GM06990 (cell line): Measurements from ENCODE around the gene SLX4IP.

Experiments
- DNase-seq: peaks from one replicate; pipeline ENCODE4 v3.0.0-alpha.2; 2011; ENCODE audit not compliant: insufficient read length; ENCODE audit errors: extremely low read depth
- H3K27me3 ChIP-seq: replicated peaks from 2 replicates; pipeline ENCODE4 v1.6.0; 2011; ENCODE audit warnings: low read length; ENCODE audit not compliant: control insufficient read depth, insufficient read depth
- H3K36me3 ChIP-seq: 2 replicates; pipeline ENCODE4 v1.5.1; 2011; ENCODE audit warnings: low read length; ENCODE audit not compliant: control insufficient read depth, insufficient read depth
- H3K4me3 ChIP-seq: replicated peaks from 2 replicates; pipeline ENCODE4 v1.5.1; 2011; ENCODE audit warnings: low read depth, mild to moderate bottlenecking, control low read depth, low read length
- CTCF ChIP-seq: IDR thresholded peaks from 2 replicates; pipeline ENCODE4 v1.5.1; 2011; ENCODE audit warnings: low read length, control low read depth, mild to moderate bottlenecking, inconsistent platforms; ENCODE audit not compliant: insufficient read depth, poor library complexity, severe bottlenecking

Gene SLX4IP

GRCh38 chr20:10433014-10433622 lies 2.0 kb upstream of the SLX4IP start:
- Histone ChIP-seq H3K27me3 (no peaks in the 10 kb centered on the region), H3K36me3 (no peaks in the 10 kb centered on the region), H3K4me3 (peak overlapping the region; percentile 84)
- TF ChIP-seq CTCF: no peak
- no peak for DNase-seq

GRCh38 chr20:10433623-10434466 lies 1.3 kb upstream of the SLX4IP start, which contains the start of gene MKKS:
Gene MKKS, minus strand, starts transcription at chr20:10434222. Its CDS starts 20,708 bp downstream, at chr20:10413514.
- no peak for TF ChIP-seq CTCF
- Histone ChIP-seq H3K4me3 (peak within 1 kb of the TSS; percentile 84), H3K36me3 (no peaks in the 10 kb centered on the region), H3K27me3 (no peaks in the 10 kb centered on the region)
- DNase-seq: peak; percentile 93

DNA sequence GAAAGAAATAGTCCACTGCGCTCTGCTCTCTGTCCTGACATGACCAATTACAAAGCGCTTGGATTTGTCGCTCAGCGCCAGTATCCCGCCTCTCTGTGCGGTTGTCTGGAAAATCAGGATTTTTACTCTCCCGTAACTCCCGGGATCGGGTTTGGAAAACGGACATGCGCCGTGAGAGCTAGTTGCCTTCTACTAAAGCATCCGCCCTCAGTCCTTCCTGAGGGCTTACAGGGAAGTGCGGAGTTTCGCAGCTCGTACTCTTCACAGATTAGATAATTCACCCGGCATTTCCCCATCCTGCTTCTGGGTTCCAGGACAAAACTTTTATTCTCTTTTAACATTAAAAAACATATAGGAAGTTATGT lies 656 bp upstream of the SLX4IP start:
- Histone ChIP-seq H3K27me3 (no peaks in the 10 kb centered on the region), H3K4me3 (peak overlapping the region; percentile 84), H3K36me3 (no peaks in the 10 kb centered on the region)
- TF ChIP-seq CTCF: no peak
- DNase-seq: peak; percentile 79

- H3K36me3 ChIP-seq: no peaks in the 10 kb centered on the region
- peak overlapping the region; percentile 84; the same call in 1 of the 2 replicates for H3K4me3 ChIP-seq
- no peak for DNase-seq
- no peak for TF ChIP-seq CTCF
- H3K27me3 ChIP-seq: no peaks in the 10 kb centered on the region
These were observed 1.1 kb downstream of the SLX4IP start for GRCh38 chr20:10436053-10436699.

DNA sequence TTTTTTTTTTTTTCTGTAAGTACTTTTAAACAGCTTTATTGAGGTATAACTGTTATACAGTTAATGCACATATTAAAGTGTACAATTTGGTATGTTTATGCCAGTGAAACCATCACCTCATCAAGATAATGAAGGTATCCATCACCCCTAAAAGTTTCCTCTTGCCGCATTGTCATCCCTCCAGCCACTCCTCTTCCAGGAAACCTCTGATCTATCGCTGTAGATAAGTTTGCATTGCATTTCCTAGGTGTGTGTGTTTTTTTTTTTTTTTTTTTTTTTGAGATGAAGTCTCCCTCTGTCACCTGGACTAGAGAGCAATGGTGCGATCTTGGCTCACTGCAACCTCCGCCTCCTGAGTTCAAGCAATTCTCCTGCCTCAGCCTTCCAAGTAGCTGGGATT lies 3.1 kb downstream of the SLX4IP start:
- TF ChIP-seq CTCF: no peak
- Histone ChIP-seq H3K36me3 (no peaks in the 10 kb centered on the region), H3K27me3 (no peaks in the 10 kb centered on the region), H3K4me3 (no peak overlapping the region)
- no peak for DNase-seq
